ENCODE measurements around the gene ASTN2.

Gene ASTN2

DNA sequence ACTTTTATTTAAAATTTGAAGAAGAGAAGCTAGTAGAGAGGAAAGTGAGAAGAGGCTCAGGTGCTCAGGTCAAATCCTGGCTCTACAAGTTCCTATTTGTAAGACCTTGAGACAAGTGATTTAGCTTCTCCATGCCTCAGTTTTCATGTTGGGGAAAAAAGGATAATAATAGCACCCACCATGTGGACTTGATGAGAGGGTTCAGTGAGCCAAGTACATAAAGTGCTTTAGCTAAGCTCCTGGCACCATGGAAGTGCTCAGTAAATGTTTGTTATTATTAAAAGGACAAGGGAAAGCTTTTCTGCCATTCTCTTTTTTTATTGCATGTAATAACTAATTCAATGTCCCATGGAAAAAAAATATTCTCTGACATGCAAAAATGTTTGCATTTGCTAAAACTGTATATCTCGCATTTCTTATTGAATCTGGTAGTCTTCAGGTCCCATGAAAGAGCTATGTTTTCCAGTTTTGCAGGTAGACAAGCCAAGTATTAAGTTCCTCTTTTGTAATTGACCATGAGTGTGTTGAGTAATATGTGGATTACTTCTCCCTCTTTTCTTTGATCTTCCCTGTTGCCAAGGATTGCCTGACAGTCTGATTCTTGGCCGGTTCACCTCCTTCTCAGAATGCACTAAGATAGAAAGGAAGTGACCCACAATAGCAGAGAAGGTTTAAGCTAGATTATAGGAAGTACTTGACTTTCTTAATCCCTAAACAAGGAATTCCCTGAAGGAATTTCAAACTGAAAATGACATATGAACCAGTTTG lies 773.4 kb downstream of the ASTN2 start:
- DNase-seq, result no peak

GRCh38 chr9:116639251-116639741 lies 775.6 kb downstream of the ASTN2 start:
- no peak for DNase-seq

DNA sequence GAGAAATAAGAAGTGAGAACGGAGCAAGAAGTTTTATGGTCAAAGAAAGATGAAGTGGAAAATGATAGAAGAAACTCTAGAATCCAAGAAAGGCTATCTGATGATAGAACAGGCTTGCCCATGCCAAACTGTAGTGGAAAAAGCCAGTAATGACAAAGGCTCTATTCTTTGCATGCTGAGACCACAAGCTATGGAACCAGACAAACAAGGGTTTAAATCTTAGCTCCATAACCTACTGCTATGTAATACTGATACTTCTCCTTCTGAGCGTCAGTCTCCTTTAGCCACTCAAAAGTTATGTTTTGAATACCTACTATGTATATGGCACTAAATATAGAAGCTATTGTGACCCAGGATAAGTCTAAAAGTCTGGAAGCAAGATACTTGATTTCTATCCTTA lies 778.9 kb downstream of the ASTN2 start:
- no peak for DNase-seq

DNA sequence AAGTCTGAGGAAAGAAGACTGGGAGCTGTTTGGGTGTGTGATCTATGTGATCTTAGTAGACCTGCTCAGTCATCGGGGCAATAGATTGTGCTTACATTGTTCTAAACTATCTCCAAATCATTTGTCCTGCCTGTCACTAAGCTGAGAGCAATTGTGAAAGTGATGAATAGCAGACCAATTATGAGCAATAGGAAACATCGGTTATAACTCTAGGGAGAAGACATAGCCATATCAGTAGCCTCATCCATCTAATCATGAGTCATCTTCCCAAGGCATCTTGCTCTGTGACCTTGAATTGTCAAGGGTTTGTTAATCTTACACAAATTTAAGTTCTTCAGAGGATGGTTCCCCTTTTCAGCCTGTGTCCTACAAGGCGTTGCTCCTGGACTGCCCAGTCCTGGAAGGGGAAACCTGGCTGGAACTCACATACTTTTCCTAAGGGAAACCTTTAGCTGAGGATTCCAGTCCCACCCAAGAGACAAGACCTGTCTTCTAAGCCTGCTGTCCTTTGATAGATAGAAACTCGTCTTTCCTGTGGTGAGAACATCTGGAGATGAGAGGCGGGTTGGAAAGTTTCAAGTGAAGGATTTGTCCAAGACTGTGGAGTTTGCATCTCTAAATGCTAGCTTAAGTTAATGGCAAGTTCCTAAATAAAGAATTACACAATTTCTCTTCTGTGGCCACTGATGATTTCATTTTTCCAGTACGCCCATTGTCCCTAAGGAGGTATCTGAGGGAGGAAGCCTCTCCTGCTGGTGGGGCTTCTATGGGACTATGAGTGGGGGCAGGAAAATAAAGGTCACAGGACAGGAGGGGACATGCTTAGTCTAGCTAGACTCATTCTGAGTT lies 781.6 kb downstream of the ASTN2 start:
- DNase-seq, result no peak

GRCh38 chr9:116629634-116630033 lies 785.2 kb downstream of the ASTN2 start:
- no peak for DNase-seq

DNA sequence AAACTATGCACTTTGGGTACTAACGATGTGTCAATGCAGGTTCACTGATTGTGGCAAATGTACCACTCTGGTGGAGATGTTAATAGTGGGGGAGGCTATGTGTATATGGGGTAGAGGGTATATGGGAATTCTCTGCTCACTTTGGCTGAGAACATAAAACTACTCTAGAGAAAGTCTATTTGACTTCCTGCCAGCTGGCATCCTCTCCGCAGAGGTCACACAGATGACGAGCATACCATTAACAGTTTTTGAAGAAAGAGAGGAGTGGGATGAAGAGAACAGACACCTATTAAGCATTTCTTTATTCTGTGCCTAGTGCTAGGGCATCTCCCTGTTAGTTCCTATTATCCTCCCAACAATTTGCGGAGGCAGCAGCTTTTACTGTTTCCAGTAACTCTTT lies 786.1 kb downstream of the ASTN2 start:
- no peak for DNase-seq

- no peak for DNase-seq
These were observed 787.4 kb downstream of the ASTN2 start for GRCh38 chr9:116627433-116627832.

DNA sequence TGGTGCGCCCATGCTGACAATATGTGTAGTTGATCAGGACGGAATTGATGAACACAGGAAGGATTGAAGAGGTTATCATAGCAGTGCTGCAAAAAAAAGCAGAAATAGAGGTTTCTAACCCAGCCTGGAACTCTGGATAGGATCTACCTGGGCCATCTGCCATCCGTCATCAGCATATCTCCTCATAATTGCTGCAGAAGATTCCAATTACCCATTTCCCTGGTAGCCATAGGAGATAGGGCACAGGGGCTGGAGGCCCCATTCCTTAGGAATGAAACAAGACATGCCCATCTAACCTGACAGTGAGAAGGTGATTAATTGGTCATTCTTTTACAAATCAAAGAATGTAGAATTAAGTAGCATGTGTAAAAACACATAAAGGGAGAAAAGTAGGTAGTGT lies 788.1 kb downstream of the ASTN2 start:
- DNase-seq, result no peak

- DNase-seq, result no peak
These were observed 791.1 kb downstream of the ASTN2 start for GRCh38 chr9:116623715-116624114.

DNA sequence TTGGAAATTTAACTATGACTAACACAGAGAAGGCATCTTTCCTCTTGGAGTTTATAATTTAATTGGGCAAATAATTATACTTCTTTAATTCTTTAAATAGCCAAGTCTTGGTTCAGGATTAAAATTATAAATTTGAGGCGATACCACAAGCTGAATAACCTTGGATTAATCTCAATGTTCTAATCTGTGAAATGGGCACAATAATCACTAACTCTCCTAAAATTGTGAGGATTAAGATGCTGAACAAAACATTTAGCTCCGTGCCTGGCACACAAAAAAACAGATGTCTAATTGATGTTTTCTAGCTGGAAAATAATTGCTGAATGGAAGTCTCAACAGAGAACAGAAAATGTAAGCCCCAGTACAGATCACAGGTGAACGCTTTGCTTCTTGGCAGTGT lies 797.5 kb downstream of the ASTN2 start:
- no peak for DNase-seq

DNA sequence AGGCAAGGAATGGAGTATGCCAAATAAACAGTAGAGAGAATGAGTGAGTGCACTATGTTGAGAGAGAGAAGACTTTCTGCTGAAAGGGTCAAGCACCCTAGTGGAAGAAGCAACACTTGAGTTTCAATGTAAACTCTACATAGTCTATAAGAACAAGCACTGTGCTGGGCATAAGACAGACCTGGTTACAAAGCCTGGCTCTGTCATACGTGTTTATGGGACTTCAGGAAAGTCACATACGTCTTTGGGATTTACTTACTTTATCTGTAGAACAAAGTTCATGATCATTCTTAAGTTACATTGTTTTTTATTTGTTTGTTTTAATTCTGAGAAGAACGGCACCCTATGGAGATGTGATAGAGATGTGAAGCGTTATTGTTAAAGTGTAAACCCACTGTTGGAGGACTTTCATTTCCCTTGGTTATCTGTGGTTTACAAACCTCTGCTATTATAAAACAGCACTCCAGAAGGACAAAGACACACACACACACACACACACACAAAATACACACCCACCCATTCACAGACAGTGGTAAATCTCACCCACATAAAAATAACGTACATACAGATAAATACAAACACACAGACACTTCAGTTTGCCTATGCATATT lies 798.4 kb downstream of the ASTN2 start:
- no peak for DNase-seq

GRCh38 chr9:116608064-116608463 lies 806.8 kb downstream of the ASTN2 start:
- DNase-seq, result no peak

DNA sequence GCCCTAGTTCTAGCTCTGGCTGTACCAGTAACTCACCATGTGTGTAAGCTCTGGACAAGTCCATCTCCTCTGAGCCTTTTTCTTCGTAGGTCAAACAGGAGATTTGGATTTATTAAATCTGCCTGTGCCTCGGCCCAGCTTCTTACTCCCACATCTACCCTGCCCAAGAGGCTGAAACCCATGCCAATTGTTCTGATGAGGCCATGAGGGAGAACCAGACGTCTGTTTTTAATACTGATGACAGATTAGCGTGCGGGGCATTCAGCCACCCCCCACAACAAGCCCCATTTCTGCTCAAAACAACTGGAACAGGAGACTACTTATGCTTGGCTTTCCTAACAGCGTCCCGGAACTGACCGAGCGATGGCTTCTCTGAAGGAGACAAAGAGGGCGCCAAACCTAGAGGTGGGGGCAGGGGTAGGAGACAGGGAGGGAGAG lies 808.9 kb downstream of the ASTN2 start:
- no peak for DNase-seq

- no peak for DNase-seq
These were observed 809.8 kb downstream of the ASTN2 start for GRCh38 chr9:116605060-116605459.

GRCh38 chr9:116604251-116604650 lies 810.6 kb downstream of the ASTN2 start:
- no peak for DNase-seq

- no peak for DNase-seq
These were observed 815.4 kb downstream of the ASTN2 start for GRCh38 chr9:116599342-116599884.

- DNase-seq, result no peak
These were observed 818.2 kb downstream of the ASTN2 start for GRCh38 chr9:116596646-116597045.

DNA sequence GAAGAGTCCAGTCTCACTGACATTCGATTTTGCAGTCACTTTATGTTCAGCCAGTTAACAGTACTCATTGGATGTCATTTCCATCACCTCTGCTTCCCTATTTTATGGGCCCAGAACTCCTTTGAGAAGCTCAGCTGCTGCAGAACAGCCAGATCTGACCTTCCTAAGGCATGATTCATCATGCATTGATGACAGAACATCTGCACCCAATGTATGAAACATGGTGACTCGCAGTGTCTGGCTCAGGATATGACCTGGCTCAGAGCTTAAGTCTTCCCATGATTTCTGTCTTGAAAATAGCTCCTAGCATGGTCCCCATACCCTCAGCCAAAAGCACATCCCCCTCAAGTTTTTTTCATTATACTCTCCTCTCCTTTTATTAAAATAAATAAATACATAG lies 820.3 kb downstream of the ASTN2 start:
- DNase-seq, result no peak

DNA sequence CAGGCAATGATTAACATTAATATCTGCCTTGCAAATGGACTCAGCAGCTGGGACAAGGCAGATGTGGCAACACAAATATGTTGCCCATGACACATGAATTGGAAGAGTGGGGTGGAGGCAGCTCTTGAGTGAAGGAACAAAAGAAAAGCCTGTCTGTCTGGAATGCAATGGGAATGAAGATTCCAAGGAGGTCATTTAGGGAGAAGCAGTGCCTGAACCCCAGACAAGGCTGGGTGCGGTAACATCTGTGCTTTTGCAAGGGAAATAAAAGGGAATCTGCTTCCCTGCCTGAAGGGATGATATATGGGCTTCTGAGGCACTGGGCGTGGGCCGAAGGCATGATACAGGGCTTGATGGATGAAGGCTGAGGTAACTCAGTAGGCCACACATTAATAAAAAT lies 821.9 kb downstream of the ASTN2 start:
- DNase-seq, result no peak

- no peak for DNase-seq
These were observed 825.2 kb downstream of the ASTN2 start for GRCh38 chr9:116589392-116590354.

- no peak for DNase-seq
These were observed 826.9 kb downstream of the ASTN2 start for GRCh38 chr9:116587919-116588318.

DNA sequence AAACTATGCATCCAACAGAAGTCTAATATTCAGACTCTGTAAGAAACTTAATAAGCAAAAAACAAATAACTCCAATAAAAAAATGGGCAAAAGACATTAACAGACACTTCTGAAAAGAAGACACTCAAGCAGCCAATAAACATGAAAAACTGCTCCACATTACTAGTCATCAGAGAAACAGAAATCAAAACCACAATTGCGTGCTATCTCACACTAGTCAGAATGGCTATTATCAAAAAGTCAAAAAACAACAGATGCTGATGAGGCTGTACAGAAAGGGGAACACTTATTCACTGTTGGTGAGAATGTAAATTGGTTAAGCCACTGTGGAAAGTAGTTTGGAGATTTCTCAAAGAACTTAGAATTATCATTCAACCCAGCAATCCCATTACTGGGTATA lies 829.0 kb downstream of the ASTN2 start:
- no peak for DNase-seq

Data from T-helper 9 cell (primary cell).